VCaP (cell line): ENCODE data around the gene OR6M1.

ENCODE experiments used
- H3K27ac ChIP-seq: fragments of 450-650 bp; 2 replicates; pipeline ENCODE4 v1.5.1; 2017
- CTCF ChIP-seq: fragments of 450-650 bp; conservative IDR thresholded peaks from 2 replicates; pipeline ENCODE4 v1.5.1; 2017; ENCODE audit warnings: mild to moderate bottlenecking, moderate library complexity

OR6M1 gene

GRCh38 chr11:123833095-123833494 is 26.9 kb upstream of the OR6M1 start:
- TF ChIP-seq CTCF = no peak
- H3K27ac ChIP-seq = no peak overlapping the region

- TF ChIP-seq CTCF = no peak
- H3K27ac ChIP-seq = no peak overlapping the region
Observed at GRCh38 chr11:123829745-123830144, 23.6 kb upstream of the OR6M1 start.

DNA sequence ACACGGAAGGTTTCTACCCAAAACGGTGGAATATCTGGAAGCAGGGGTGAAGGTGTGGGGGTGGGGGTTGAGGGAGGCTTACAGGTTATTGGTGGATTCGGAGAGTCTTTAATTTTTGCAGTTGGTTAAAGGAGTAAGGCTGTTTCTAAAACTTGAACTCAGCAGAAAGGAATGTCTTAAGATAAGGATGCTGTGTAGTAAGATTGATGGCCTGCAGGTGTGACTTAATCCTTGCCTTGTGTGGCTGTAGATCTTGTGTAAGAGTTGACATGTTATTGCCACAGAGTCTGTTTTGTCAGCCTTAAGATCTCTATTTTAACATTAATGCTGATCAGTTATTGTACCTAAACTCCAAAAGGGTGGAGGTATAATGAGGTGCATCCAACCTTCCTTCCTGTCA is 16.4 kb upstream of the OR6M1 start:
- H3K27ac ChIP-seq = no peak overlapping the region
- no peak for TF ChIP-seq CTCF

DNA sequence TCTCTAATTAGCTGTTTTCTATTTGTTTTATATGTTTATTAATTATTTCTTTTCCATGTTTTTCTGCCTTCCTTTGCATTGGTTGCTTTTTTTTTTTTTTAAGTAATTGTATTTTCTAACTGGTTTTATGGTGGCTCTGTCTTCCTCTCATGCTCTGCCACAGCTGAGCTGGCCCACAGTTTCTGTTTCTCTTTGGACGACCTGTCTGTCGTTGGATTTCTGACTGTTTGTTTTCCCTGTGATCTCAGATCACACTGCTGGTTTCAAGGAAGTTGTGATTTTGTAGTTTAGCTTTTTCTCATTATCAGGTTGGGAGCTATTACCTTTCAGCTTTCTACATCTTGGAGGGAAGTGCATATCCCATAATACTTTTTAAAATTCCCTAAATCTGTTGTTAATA is 15.9 kb upstream of the OR6M1 start:
- H3K27ac ChIP-seq = no peak overlapping the region
- TF ChIP-seq CTCF = no peak

- no peak overlapping the region for H3K27ac ChIP-seq
- no peak for TF ChIP-seq CTCF
Observed at GRCh38 chr11:123815122-123815521, 9.0 kb upstream of the OR6M1 start.

DNA sequence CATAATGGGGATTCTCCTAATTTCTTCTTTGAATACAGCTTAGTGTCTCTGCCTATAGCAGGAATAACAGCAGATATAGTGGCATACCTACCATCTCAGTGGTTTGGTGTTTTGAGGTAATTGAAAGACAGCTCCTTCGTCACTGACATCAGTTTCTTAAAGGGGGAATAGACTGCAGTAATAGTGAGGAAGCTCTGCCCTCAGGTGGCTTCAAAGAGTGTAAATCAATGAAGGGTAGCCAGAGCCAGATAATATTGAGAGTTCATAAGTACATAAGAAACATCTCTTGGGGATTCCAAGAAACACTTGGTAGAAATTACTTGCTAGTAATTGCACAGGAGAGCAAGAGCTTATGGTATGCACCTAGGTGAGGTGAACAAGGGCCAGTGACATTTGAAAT is 4.4 kb downstream of the OR6M1 start:
- TF ChIP-seq CTCF = no peak
- no peak overlapping the region for H3K27ac ChIP-seq

- TF ChIP-seq CTCF = no peak
- H3K27ac ChIP-seq = no peak overlapping the region
Observed at GRCh38 chr11:123800036-123800435, 6.1 kb downstream of the OR6M1 start.

- no peak for TF ChIP-seq CTCF
- H3K27ac ChIP-seq = no peak overlapping the region
Observed at GRCh38 chr11:123799438-123799837, 6.7 kb downstream of the OR6M1 start.
